Left colon (tissue), 2 donors: Measurements from ENCODE around the gene SLC40A1. TPM values are rescaled to one million over a fixed set of nuclear protein-coding genes. Genes with fewer than 3 reads are reported as not detected.

Source experiments
- ATAC-seq: fragments of 200-7000 bp; cut with Tn5 transposase; one replicate; pipeline ENCODE4 v1.9.1; 2020; ENCODE audit warnings: mild to moderate bottlenecking, moderate library complexity
- DNase-seq, 2 donors: peaks; one replicate each; pipeline ENCODE4 v3.0.0-alpha.2; 2020
- intact Hi-C, 2 donors: fragments of 100-400 bp; cut with DNase I in 1 of 2; cut with micrococcal nuclease in 1 of 2; formaldehyde crosslinking; loops; one replicate each; pipeline versions ENCODE4 v1.11.2 to v1.14.0; 2022; cut with DNase I, micrococcal nuclease
- total RNA-seq, 2 donors: library from RNA; stranded (reverse); fragmentation: NEBNext Ultra II Directional; extraction: Animal tissue kit (Norgen Biotek cat#: 25700); gene quantifications; one replicate each; pipeline ENCODE4 v1.2.1, GENCODE V29; 2021
- donor health status: DM: no; HTN: no; CAD: no.
- donor health status: DM: yes; HTN: yes; CAD: no.

SLC40A1 gene
- total RNA-seq, 2 donors from 2014 or later, result 135 to 245 TPM

- intact Hi-C loops, result no loop called here
- ATAC-seq, result no peak
- DNase-seq, result no peak
Observed at GRCh38 chr2:189527041-189527750, 53.4 kb downstream of the SLC40A1 start.

- ATAC-seq, result no peak
- DNase-seq, result no peak
- intact Hi-C loops, result no loop called here
Observed at GRCh38 chr2:189526241-189526640, 54.3 kb downstream of the SLC40A1 start.

- DNase-seq (no peak), ATAC-seq (peak; percentile 67)
- intact Hi-C loops, result no loop called here
Observed at GRCh38 chr2:189524746-189525145, 55.8 kb downstream of the SLC40A1 start.

- peak; percentile 92 for ATAC-seq
- DNase-seq, result no peak
- intact Hi-C loops, result no loop called here
Observed at GRCh38 chr2:189522435-189523151, 58.0 kb downstream of the SLC40A1 start.

GRCh38 chr2:189521699-189522434 is 58.7 kb downstream of the SLC40A1 start:
- ATAC-seq, result no peak

GRCh38 chr2:189519631-189520387 is 60.8 kb downstream of the SLC40A1 start:
- intact Hi-C loops, result no loop called here
- ATAC-seq (no peak), DNase-seq (no peak)

More at GRCh38 chr2:189521699-189522434, 58.7 kb downstream of the SLC40A1 start:
- intact Hi-C loops, result no loop called here
- no peak for DNase-seq

- ATAC-seq (no peak), DNase-seq (no peak)
- intact Hi-C loops, result no loop called here
Observed at GRCh38 chr2:189517847-189518535, 62.6 kb downstream of the SLC40A1 start.

- intact Hi-C loops, result no loop called here
- ATAC-seq, result peak; percentile 58
- no peak for DNase-seq
Observed at GRCh38 chr2:189516546-189516945, 64.0 kb downstream of the SLC40A1 start.

GRCh38 chr2:189515264-189515663 is 65.3 kb downstream of the SLC40A1 start:
- no peak for ATAC-seq
- DNase-seq, result no peak
- intact Hi-C loops, result no loop called here

GRCh38 chr2:189514104-189514503 is 66.5 kb downstream of the SLC40A1 start:
- ATAC-seq (no peak), DNase-seq (no peak)
- intact Hi-C loops, result no loop called here

GRCh38 chr2:189512879-189513278 is 67.7 kb downstream of the SLC40A1 start:
- no peak for ATAC-seq
- no peak for DNase-seq
- intact Hi-C loops, result no loop called here

GRCh38 chr2:189511960-189512319 is 68.6 kb downstream of the SLC40A1 start:
- ATAC-seq (no peak), DNase-seq (no peak)
- intact Hi-C loops, result no loop called here

- ATAC-seq (no peak), DNase-seq (no peak)
- intact Hi-C loops, result no loop called here
Observed at GRCh38 chr2:189511210-189511959, 69.2 kb downstream of the SLC40A1 start.

Other genes starting within 250 kb of the SLC40A1 start
- gene WDR75, start 139.3 kb downstream of the SLC40A1 start, total RNA-seq, result 10 to 100 TPM; 18.0 to 19.7 TPM
- 10 to 100 TPM; 18.5 to 19.2 TPM for gene ASNSD1, start 80.7 kb upstream of the SLC40A1 start, total RNA-seq
- 10 to 100 TPM in 1 of 2 donors, 1 to 10 TPM in 1; 7.6 to 10.6 TPM for gene ANKAR, start 93.9 kb upstream of the SLC40A1 start, total RNA-seq
- gene OSGEPL1, start 182.0 kb upstream of the SLC40A1 start, total RNA-seq, result 1 to 10 TPM; 2.9 to 3.9 TPM
- 10 to 100 TPM; 40.4 to 46.6 TPM for gene ORMDL1, start 203.6 kb upstream of the SLC40A1 start, total RNA-seq
- 10 to 100 TPM; 13.7 to 14.8 TPM for gene PMS1, start 203.7 kb upstream of the SLC40A1 start, total RNA-seq